Glutamatergic neuron (in vitro differentiated cells): ENCODE results near the gene TMEM38A. TPM values are rescaled to one million over a fixed set of nuclear protein-coding genes. Genes with fewer than 3 reads are reported as not detected.
"Not testable (repeated sequence)": the region's sequence is repeated elsewhere in the genome, so short reads cannot be mapped to it uniquely, and the experiment has no call there.

ENCODE experiments used
- DNase-seq: peaks from one replicate; pipeline ENCODE4 v3.0.0; 2022
- H3K27ac Mint-ChIP-seq: one replicate; pipeline ENCODE4 v1.8.0; 2020; ENCODE audit warnings: mild to moderate bottlenecking, mixed read lengths, inconsistent platforms; ENCODE audit not compliant: unreplicated experiment
- H3K27me3 Mint-ChIP-seq: one replicate; pipeline ENCODE4 v1.8.0; 2020; ENCODE audit warnings: mild to moderate bottlenecking, moderate library complexity, mixed read lengths, inconsistent platforms; ENCODE audit not compliant: unreplicated experiment
- H3K36me3 Mint-ChIP-seq: one replicate; pipeline ENCODE4 v1.8.0; 2020; ENCODE audit warnings: mild to moderate bottlenecking, mixed read lengths, inconsistent platforms; ENCODE audit not compliant: unreplicated experiment
- H3K4me1 Mint-ChIP-seq: one replicate; pipeline ENCODE4 v1.8.0; 2020; ENCODE audit warnings: mild to moderate bottlenecking, low read depth, mixed read lengths, inconsistent platforms; ENCODE audit not compliant: unreplicated experiment
- H3K4me3 Mint-ChIP-seq: one replicate; pipeline ENCODE4 v1.8.0; 2020; ENCODE audit warnings: mild to moderate bottlenecking, mixed read lengths, inconsistent platforms; ENCODE audit not compliant: unreplicated experiment
- H3K9me3 Mint-ChIP-seq: one replicate; pipeline ENCODE4 v1.8.0; 2020; ENCODE audit warnings: mild to moderate bottlenecking, moderate library complexity, mixed read lengths, inconsistent platforms; ENCODE audit not compliant: unreplicated experiment
- total RNA-seq: library from RNA; stranded (reverse); fragmentation: NEBNext Ultra II Directional; extraction: Animal tissue kit (Norgen Biotek cat#: 25700); gene quantifications from one replicate; pipeline ENCODE4 v1.2.1, GENCODE V29; 2021; ENCODE audit not compliant: unreplicated experiment
- TF ChIP-seq, protein P1 (sequence below): fragments of 200-600 bp; sonication (generic); IDR thresholded peaks from one replicate; pipeline ENCODE4 v1.5.0; 2021; ENCODE audit not compliant: partially characterized antibody, unreplicated experiment

TMEM38A gene
- total RNA-seq, 1 donor from 2014 or later, result 7.1 TPM

DNA sequence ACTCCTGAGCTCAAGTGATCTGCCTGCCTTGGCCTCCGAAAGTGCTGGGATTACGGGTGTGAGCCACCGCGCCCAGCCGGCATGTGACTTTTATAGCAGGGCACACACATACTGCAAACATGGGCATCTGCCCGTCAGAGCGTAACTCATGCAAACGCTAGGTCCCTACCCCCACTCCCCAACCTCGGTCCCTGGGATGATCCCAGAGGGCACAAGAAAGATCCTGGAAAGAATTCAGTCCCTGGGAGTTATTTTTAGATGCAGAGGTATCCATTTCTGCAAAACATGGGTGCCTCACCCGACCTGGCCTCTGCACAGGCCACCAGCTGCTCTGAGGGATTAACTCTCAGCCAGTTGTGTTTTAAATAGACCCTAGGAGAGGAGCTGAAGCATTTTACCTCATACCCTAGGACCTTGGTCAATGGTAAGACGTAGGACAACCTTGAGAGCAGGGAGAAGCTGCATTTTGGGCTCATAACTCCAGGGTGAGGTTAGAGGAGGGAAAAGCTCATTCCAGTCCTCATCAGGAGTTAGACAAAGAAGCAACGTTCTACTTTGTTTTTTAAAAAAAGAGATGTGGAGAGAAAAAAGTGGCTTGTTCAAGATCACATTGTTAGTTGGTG, 10.8 kb downstream of the TMEM38A start:
- TF ChIP-seq, protein P1, sequence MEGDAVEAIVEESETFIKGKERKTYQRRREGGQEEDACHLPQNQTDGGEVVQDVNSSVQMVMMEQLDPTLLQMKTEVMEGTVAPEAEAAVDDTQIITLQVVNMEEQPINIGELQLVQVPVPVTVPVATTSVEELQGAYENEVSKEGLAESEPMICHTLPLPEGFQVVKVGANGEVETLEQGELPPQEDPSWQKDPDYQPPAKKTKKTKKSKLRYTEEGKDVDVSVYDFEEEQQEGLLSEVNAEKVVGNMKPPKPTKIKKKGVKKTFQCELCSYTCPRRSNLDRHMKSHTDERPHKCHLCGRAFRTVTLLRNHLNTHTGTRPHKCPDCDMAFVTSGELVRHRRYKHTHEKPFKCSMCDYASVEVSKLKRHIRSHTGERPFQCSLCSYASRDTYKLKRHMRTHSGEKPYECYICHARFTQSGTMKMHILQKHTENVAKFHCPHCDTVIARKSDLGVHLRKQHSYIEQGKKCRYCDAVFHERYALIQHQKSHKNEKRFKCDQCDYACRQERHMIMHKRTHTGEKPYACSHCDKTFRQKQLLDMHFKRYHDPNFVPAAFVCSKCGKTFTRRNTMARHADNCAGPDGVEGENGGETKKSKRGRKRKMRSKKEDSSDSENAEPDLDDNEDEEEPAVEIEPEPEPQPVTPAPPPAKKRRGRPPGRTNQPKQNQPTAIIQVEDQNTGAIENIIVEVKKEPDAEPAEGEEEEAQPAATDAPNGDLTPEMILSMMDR, result no peak
- DNase-seq, result no peak
- H3K4me1 Mint-ChIP-seq, result no peaks in the 10 kb centered on the region
- no peaks in the 10 kb centered on the region for H3K36me3 Mint-ChIP-seq
- no peaks in the 10 kb centered on the region for H3K9me3 Mint-ChIP-seq
- H3K27me3 Mint-ChIP-seq, result no peaks in the 10 kb centered on the region
- no peak overlapping the region for H3K27ac Mint-ChIP-seq
- H3K4me3 Mint-ChIP-seq, result no peak overlapping the region

DNA sequence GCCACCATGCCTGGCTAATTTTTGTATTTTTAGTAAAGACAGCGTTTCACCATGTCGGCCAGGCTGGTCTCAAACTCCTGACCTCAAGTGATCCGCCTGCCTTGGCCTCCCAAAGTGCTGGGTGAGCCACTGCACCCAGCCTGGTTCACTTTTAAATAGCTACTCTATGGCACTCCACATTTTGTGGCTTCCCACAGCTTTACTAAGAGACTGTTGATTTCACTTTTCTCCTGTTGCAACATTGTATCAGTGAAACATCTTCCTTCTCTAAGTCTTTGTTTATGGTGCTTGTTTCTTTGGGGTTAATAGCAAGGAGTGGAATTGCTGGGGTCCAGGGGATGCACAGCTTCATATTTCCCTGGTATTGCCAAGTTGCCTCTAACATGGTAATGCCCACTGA, 12.3 kb downstream of the TMEM38A start:
- Mint-ChIP-seq H3K27ac (no peak overlapping the region), H3K27me3 (no peaks in the 10 kb centered on the region), H3K4me3 (no peak overlapping the region), H3K4me1 (no peaks in the 10 kb centered on the region), H3K36me3 (no peaks in the 10 kb centered on the region), H3K9me3 (no peaks in the 10 kb centered on the region)
- DNase-seq, result no peak
- TF ChIP-seq, protein P1, result no peak

DNA sequence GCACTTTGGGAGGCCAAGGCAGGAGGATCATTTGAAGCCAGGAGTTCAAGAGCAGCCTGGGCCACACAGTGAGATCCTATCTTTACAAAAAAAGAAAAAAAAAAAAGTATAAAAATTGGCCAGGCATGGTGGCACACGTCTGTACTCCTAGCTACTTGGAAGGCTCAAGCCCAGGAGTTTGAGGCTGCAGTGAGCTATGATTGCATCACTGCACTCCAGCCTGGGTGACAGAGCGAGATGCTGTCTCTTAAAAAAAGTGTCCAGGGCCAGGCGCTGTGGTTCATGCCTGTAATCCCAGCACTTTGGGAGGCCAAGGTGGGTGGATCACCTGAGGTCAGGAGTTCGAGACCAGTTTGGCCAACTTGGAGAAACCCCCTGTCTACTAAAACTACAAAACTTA, 12.9 kb downstream of the TMEM38A start:
- H3K4me1 Mint-ChIP-seq, H3K36me3 Mint-ChIP-seq, DNase-seq, H3K27me3 Mint-ChIP-seq, H3K9me3 Mint-ChIP-seq, H3K4me3 Mint-ChIP-seq, H3K27ac Mint-ChIP-seq: not testable (repeated sequence)

DNA sequence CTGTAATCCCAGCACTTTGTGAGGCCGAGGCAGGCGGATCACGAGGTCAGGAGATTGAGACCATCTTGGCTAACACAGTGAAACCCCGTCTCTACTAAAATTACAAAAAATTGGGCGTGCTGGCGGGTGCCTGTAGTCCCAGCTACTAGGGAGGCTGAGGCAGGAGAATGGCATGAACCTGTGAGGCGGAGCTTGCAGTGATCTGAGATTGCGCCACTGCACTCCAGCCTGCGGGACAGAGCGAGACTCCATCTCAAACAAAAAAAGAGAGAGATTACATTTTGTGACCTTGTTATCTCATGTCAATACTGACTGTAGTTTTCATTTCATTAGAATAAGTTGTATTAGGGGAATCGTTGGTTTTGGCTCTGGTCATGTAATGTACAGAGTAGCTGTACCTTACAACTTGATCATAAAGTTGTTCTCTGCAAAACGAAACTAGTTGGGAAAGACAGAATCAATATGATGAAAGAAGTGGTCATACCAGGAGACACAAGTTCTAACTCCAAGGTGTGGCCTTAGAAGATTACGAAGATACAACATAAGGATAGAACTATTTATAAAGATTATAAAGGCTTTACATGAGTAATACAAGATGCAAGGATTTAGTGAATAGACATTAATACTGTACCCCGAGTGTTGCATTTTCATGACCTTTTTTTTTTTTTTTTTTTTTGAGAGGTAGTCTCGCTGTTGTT, 15.3 kb downstream of the TMEM38A start:
- Mint-ChIP-seq H3K27ac (no peak overlapping the region), H3K36me3 (peaks cover 8% of the 10 kb centered on the region), H3K4me1 (no peaks in the 10 kb centered on the region), H3K9me3 (no peaks in the 10 kb centered on the region), H3K4me3 (no peak overlapping the region), H3K27me3 (peaks cover 2% of the 10 kb centered on the region)
- DNase-seq, result no peak
- TF ChIP-seq, protein P1, result no peak

DNA sequence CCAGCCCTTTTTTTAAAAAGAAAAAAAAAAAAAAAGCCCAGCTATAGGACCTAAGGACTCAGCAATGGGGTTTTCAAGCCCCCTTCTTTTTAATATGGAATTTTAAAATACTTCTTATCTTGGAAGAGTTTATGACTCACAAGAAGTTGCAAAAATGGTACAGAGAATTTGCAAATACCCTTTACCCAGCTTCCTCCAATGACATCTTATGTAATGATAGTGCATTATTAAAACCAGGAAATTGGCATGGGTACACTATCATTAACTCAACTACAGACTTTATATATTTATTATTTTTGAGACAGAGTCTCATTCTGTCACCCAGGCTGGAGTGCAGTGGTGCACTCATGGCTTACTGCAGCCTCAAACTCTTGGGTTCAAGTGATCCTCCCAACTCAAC, 16.1 kb downstream of the TMEM38A start:
- peaks cover 2% of the 10 kb centered on the region for H3K27me3 Mint-ChIP-seq
- H3K27ac Mint-ChIP-seq, result no peak overlapping the region
- no peaks in the 10 kb centered on the region for H3K9me3 Mint-ChIP-seq
- DNase-seq, result no peak
- peaks cover 13% of the 10 kb centered on the region for H3K36me3 Mint-ChIP-seq
- H3K4me3 Mint-ChIP-seq, result no peak overlapping the region
- no peaks in the 10 kb centered on the region for H3K4me1 Mint-ChIP-seq
- TF ChIP-seq, protein P1, result no peak
